OCI-M1 (cell line): ENCODE results near the gene RRM2.
A peak's percentile ranks its signal among the peaks of the same experiment; 100 is the strongest.
"Not testable (repeated sequence)": the region's sequence is repeated elsewhere in the genome, so short reads cannot be mapped to it uniquely, and the experiment has no call there.

Experiments used
- DNase-seq: peaks from one replicate; lab custom pipeline; 2025; lab: John Stamatoyannopoulos, UW

Gene RRM2

DNA sequence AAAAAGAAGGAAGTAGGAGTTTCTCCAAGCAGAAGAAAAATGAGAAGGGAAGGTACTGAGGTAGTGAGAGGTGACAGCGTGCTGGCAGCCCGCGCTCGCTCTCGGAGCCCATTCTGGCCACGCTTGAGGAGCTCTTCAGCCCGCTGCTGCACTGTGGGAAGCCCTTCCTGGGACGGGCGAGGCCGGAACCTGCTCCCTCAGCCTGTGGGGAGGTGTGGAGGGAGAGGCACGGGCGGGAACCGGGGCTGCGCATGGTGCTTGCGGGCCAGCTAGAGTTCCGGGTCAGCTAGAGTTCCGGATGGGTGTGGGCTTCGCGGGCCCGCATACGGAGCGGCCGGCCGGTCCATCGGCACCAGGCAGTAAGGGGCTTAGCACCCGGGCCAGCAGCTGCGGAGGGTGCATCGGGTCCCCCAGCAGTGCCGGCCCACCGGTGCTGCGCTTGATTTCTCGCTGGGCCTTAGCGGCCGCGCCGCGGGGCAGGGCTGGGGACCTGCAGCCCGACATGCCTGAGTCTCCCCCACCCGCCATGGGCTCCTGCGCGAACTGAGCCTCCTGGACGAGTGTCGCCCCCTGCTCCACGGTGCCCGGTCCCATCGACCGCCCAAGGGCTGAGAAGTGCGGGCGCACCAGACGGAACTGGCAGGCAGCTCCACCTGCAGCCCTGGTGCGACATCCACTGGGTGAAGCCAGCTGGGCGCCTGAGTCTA is 31.2 kb upstream of the RRM2 start:
- no peak for DNase-seq

DNA sequence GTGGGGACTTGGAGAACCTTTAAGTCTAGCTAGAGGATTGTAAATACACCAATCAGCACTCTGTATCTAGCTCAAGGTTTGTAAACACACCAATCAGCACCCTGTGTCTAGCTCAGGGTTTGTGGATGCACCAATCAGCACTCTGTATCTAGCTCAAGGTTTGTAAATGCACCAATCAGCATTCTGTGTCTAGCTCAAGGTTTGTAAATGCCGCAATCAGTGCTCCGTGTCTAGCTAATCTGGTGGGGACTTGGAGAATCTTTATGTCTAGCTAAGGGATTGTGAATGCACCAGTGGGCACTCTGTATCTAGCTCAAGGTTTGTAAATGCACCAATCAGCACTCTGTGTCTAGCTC is 30.7 kb upstream of the RRM2 start:
- not testable (repeated sequence) for DNase-seq

DNA sequence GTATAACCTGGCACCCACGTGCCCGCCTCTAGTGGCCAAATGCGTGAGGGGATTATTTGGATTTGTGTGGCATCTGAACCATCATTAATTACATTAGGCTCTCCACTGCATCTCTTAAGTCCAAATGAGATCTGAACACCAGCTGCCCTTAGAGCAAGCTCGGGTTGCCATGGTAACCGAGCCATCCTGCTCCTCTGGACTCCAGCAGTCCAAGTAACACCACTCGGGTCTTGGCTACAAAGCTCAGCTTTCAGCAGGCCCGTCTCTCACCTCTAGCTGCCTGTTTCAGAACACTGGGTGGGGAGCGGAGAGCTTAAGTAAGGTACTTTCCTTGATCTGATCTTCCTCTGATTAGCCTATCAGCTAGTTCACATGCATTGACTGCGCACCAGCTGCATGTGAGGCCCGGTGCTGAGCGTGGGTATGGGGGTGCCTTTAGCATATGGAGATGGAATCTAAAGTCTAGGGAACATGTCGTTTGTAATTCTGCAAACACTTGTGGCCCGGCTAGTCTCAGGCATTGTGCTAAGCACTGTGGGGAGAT is 28.2 kb upstream of the RRM2 start:
- DNase-seq: no peak

DNA sequence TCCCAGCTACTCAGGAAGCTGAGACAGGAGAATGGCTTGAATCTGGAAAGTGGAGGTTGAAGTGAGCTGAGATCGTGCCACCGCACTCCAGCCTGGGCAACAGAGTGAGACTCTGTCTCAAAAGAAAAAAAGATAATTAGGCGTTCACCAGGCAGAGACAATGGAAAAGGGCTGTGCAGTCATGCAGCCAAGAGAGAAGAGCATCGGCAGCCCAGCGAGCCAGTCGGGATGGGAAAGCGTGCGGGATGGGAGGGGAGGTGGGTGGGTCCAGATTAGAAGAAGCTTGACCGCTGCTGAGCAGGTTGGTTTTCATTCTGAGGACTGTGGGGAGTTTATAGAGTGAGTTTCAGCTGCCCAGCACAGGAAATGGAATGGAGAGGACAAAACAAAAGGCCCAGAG is 27.4 kb upstream of the RRM2 start:
- no peak for DNase-seq

DNA sequence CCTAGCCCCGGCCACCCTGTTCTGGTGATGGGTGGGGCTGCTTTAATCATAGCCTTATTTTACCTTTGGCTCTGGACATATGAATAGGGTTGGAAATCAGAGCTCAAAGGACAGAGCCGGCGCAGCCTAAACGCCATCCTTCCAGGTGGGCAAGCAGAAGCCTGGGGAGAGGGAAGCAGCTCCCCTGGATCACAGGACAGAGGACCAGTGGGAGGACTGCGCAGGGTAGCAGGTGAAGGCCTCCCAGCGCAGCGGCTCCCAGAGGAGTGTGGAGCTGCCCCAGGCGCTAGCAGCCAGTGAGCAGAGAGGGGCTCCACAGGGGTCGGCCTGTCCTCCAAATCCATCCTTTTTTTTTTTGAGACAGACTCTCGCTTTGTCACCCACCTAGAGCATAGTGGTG is 25.9 kb upstream of the RRM2 start:
- DNase-seq: no peak

DNA sequence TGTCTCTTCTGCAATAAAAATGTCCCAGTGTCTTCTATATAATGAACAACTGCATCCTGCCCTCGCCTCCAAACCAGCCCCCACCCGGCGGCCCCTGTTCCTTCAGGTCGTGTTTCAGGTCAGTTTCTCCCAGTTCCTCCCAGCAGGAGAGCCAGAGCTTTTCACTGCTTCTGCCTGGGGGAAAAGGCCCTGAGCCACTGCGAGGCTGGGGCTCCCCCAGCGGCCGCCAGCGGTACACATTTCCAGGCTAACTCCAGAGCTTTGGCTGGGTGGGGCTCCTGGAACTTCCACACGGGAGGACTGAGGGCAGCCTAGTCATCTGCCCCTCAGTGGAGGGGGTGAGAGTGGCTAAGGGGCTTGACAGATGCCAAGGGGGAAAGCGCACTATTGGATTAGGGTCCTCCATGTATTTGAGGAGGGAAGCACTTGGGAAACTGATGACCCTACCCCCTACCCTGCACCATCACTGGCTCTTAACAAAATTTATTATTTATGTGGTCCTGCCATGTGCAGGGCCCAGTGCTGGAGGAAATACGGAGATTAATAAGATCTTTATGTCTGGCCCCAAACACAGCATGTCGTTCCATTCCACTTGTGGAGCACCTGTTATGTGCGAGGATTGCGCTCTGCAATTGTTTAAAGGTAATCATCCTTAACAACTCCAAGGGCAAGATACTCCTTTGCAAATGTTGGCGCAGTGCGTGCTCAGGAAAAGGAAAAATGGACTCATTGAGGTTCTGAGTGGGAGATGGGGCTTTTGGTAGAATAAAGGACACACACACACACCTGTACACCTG is 25.0 kb upstream of the RRM2 start:
- DNase-seq: peak; percentile 65

DNA sequence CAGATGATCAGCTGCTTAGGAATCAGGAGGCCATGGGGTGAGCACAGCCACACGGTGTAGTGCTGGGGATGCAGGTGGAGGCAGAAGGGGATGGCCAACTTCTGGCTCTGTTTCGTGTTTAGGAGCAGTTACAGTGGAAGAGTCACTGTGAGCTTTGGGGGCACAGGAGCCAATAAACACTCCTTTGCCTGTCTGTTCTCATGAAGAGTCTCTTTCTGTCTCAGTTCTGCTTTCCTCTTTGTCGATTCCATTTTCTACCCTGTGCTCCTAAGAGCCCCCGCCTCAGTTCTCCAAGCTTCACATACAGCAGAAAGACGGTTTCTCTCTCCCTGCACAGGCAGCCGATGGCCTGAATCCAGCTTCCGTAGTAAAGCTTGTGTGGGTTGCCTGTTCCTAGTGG is 21.0 kb upstream of the RRM2 start:
- no peak for DNase-seq

DNA sequence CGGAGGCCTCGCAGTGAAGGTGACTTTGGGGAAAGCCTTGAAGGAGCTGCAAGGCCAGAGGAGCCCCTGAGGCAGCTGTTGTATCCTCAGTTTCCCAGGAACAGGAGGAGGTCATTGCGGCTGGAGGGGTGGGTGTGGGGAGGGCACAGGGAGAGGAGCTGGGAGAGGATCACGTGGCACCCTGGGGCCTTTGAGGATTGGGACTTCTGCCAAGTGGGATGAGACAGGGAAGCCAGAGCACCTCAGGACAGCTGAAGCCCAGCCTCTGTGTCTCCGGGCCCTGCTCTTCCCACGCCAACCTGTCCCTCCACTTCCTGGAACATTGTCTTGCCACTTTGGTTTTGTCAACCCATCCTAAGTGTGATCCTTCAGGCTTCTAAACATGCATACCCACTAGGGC is 19.4 kb upstream of the RRM2 start:
- DNase-seq: no peak

DNA sequence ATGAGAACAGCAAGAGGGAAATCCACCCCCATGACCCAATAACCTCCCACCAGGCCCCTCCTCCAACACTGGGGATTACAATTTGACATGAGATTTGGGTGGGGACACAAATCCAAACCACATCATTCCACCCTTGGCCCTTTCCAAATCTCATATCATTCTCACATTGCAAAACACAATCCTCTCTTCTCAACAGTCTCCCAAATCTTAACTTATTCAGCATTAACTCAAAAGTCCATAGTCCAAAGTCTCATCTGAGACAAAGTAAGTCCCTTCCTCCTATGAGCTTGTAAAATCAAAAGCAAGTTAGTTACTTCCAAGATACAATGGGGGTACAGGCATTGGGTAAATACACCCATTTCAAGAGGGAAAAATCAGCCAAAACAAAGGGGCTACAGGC is 17.6 kb upstream of the RRM2 start:
- DNase-seq: not testable (repeated sequence)

DNA sequence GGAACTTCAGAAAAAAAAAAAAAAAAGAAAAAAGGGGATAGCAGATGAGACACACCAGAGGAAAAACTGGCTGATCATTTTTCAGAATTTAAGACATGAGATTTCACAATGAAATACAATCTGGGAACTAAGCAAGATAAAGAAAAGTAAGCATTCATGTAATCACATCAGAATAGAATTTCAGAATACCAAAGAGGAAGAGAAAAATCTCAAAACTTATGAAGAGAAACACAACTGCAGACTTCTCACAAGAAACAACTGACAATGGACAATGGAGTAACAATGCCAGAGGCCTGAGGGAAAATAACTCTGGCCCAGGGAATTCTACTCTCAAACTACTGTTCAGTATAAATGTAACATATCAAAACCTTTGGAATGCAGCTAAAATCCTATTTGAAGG is 13.2 kb upstream of the RRM2 start:
- no peak for DNase-seq

DNA sequence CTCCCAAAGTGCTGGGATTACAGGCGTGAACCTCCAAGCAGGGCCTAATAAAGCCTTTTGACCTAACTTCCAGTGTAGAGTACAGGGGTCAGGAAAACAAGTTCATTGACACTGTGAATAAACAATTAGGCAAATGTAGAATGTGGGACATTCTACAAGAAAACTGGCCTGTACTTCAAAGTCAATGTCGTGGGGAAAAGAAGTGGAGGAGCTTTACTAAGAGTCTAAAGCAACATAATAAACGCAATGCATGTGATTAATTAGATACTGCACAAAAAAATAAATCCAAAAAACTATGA is 3.6 kb upstream of the RRM2 start:
- no peak for DNase-seq

DNA sequence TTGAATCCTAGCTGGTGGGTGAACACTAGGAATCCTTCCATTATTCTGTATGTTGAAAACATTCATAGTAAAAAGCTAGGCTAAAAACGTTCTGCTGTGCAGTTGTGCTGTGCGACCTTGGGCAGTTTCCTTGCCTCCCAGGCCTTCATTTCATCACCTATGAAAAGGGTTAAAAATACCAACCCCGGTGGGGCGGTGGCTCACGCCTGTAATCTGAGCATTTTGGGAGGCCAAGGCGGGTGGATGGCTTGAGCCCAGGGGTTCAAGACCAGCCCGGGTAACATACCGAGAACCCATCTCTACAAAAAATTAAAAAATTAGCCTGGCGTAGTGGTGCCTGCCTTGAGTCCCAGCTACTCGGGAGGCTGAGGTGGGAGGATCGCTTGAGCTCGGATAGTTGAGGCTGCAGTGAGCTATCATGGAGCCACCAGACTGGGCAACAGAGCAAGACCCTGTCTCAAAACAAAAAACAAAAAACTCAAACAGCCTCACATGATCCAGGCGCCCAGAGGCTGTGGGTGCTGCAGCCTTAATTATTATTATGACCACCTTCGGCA is 2.9 kb upstream of the RRM2 start:
- DNase-seq: no peak

DNA sequence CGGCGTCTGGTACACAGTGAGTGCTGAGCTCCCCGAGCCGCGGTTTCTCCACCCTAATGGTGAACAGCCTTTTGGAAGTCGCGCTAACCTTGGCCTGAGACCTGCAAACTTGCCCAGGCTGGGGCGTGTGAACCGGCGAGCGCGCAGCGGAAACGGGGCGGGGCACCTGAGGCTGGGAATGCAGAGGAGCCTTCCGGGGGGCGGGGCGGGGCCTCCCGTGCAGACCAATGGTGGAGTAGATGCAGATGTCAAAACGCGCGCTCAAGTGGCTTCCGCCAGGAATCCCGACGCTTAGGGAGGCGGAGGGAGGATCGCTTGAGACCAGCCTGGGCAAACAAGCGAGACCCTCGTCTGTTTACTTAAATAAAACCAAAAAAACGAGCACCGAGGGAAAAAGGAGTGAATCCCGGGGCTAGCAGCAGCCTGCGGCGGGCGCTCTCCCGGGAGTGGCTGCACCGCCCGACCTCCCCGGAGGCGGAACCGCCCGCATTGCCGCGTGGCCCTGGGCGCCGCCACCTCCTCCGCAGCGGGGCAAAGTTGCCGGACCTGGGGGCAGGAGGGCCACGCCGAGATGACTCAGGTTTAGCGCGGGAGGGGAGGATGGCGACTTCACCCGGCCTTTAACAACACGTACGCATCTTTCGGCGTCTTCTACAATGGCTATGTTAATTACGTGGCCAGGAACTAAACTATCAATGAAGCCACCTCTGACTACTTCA is 2.2 kb upstream of the RRM2 start:
- peak; percentile 97 for DNase-seq

DNA sequence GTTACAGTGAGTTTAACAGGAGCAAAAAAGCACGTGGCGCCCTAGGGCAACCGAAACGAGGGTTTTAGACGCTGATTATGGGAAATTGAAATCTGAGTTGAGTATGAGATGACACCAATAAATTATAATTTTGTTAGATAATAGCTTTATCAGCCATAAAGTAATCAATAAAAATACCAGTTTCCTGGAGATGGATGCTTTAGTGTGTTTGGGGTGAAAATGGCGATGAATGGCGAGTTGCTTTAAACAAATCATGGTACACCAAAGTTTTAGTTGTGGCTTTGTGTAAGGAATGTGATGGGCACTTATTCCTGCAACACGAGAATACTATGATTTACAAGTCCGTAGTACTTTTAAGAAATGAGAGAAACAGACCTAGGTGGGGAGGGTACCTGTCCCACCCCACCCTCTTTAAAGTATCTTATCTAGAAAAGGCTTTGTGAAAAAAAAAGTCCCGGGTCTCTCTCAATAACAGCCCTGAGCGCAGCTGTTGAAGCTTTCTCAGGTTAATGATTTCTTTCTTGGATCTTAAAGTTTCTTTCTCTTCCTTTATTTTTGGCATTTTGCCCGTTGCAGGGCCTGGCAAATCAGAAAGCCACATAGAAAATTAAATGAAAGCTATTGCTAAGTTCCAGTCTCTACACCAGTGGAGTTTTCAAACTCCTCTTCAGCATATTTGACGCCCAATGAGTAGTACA is 1.5 kb upstream of the RRM2 start:
- peak; percentile 76 for DNase-seq

DNA sequence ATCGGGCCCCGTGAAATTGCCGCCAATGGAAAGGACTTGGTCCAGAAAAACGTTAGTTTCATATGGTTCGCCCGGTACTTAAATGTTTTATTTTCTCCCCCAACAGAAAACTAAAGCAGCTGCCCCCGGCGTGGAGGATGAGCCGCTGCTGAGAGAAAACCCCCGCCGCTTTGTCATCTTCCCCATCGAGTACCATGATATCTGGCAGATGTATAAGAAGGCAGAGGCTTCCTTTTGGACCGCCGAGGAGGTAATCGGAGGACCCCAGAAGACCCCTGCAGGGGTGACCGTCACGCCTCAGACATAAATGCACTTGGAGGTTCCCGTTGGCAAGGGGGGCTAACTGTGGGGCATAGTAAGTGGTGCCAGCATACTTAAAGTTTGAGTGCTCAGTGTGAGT is 742 bp downstream of the RRM2 start:
- DNase-seq: peak; percentile 49

DNA sequence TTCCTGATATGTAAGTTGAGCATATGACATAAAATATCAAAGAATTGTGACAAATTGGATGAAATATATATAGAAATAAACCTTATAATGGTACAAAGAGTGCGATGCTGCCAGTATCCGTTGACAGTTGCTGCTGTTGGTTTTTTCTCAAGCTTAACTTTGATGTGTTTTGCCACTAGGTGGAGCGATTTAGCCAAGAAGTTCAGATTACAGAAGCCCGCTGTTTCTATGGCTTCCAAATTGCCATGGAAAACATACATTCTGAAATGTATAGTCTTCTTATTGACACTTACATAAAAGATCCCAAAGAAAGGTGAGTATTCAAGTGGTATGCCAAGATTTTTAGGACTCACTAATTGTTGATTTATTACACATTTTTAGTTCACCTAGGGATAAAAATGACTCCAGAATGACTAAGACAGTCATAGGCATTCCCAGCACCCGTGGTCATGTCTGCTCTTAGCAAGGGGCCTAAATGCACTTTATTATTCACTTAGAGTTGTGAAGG is 2.1 kb downstream of the RRM2 start:
- DNase-seq: peak; percentile 79

DNA sequence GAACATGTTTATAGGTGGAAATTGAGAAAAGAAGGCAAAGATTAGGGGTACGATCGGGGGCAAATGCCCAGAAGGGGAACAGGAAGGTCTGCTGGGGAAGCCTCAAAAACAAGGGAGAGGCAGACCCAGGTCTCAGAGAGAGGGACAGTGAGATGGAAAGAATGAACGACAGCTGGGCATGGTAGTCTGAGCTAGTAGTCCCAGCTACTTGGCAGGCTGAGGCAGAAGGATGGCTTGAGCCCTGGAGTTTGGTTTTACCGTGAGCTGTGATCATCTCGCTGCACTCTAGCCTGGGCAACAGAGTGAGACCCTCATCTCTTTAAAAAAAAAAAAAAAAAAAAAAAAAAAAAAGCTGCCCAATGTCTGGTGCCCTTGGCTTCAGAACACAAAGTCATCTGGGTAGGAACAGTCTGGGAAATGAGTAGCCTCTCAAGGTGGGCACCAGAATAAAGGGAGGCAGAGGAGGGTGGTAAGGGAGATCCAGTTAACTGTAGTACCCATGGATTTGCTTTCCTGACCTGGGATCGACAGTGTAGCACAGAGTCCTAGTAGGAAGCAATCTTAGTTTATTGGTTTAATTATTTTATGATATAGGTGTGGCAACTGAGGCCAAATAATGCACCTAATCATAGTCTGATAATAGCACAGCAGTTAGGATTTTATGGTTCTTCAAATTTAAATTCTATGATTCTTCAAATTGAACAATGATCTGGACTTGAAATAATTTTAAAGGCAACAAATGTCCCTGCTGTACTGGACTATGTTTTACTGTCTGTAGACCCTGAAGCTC is 3.5 kb downstream of the RRM2 start:
- no peak for DNase-seq

DNA sequence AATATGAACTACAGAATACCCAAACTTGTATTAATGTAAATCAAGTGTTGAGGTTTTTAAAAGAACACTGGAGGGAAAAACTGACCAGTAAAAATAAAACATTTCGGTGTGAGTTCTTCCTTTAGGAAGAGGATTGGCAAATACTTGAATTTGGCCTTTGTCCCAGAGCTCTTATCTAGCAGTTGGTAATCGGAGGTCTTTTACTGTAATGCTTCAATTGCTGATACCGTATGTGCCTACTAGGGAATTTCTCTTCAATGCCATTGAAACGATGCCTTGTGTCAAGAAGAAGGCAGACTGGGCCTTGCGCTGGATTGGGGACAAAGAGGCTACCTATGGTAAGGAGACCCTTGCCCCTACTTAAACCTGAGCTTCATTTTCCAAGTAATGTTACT is 4.1 kb downstream of the RRM2 start:
- DNase-seq: no peak

DNA sequence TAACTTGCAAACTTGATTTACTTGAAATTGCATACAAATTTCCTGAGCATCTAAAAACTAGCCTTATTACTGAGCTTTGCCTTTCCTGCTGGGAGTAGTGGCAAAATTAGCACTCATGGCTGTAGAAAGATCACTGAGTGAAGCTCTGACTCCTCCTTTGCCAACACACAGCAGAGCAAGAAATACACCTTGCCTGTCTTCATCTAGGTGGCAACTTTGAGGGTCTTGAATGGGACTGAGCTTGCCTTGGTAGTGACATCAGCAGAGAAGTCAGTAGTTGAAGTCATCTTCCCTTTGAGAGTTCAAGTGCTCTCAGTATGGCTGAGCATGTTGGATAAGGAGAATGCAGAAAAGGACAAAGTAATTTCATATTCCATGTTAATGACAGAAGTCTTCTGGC is 5.9 kb downstream of the RRM2 start:
- DNase-seq: no peak

DNA sequence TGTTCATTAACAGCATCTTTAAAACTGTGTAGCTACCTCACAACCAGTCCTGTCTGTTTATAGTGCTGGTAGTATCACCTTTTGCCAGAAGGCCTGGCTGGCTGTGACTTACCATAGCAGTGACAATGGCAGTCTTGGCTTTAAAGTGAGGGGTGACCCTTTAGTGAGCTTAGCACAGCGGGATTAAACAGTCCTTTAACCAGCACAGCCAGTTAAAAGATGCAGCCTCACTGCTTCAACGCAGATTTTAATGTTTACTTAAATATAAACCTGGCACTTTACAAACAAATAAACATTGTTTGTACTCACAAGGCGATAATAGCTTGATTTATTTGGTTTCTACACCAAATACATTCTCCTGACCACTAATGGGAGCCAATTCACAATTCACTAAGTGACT is 7.0 kb downstream of the RRM2 start:
- no peak for DNase-seq

DNA sequence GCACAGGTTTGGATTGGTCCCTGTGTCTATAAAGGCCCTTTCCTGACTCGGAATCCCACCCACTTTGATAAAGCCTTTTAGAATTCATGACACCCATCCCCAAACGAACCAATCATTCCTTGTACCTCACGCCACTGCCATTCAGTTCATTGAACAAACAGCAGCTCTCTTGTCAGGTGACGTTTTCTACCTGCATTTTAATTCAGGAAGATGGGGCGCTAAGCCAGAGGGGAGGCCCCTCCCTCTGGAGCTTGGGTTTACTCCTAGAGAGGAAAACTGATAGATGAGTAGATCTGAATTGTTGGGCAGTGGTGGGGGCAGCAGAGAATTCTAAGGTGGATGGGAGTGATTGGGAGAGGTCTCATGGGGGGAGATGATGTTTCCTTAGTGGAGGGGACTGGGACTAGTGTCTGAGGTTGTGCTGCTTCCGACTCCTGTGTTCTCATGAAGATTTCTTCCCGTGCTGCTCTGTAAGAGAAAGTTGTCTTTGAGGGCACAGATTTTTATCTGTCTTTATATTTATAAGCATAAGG is 9.6 kb downstream of the RRM2 start:
- DNase-seq: no peak
